ENCODE measurements around the gene NR1H4.
"Not testable (repeated sequence)": the region's sequence is repeated elsewhere in the genome, so short reads cannot be mapped to it uniquely, and the experiment has no call there.

Gene NR1H4

DNA sequence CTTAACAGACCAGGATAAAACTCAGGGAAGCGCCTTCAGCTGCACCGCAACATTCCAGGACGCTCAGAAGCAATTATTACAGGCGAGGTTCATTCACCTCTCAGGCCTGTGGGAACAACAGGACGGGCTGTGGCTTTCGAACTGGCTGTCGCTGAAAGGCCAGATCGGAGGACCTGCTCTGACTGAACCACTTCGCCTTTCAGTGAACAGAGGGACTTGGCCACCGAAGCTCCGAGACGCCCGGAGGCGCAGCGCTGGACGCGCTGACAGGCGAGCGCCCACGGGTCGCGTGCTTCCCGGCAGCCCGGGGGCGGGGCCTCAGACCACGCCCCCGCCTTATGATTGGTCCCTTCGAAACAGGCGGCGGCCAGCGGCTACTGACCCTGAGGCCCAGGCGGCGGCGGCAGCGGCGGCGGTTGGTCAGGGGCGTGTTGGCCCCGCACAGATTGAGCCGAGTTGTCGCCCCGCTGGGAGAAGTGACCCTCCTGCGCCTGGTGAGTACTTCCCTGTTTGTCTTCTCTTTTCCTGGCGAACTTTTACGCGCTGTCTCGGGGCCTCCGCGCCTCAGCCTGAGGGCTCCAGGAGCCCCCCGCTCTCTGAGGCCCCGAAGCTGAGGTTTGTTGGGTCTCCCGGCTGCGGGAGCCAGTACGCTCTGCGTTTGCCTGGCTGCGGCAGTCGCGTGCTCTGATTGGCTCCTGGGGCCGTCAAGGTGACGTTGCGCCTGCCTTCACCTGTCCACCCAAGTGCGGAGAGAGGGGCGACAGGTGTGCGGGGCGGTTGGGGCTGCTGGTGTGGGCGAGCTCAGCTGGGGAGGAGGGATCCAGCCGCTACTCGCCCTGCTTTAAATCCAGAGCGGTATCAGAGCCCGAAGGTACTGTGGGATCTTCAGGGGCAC lies 99.9 kb downstream of the NR1H4 start, which contains the start of gene GAS2L3:
Gene GAS2L3, plus strand, starts transcription at position 393 of the 895 bp plus-strand sequence. CDS start 21,221 bp downstream, outside the sequence.
- DNase-seq = peak; percentile 37 to 47

DNA sequence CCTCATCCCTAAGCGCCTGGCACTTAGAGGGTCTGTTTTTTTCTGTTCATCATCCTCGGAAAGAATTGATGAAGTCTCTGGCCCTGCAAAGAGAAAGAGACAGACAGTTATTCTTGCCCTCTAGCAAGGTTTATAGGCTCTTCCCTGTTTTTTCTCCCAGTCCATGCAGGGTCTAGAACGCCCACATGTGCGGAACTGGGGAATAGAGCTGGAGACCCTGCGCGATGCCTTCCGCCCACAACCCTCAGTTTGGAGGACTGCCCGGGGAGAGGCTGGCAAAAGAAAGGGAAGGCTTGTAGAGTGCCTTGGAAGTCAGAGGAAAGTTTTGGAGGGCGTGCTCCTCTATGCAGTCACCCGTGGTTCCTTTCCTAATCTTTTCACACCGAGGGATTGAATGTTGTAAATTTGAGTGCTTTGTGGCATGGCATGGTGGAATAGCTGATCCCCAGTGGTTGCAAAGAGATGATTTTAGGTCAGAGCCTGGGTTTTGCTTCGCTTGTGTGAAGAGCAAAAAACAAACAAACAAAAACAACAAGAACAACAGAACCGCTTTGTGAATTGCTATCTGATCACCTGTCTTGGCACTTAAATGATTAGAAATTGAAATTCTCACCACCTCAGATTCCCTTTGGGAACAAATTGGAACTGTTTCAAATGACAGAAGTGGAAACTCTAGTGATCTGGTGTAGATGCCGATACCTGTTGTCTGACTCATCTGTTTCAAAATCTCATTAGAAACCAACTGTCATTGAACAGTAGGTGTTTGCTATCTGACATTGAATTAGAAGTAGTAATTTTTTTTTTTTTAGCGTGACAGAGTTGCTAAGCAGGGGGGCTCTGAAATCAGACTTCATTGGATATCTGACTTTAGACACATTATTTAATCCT lies 100.8 kb downstream of the NR1H4 start:
- DNase-seq = no peak

DNA sequence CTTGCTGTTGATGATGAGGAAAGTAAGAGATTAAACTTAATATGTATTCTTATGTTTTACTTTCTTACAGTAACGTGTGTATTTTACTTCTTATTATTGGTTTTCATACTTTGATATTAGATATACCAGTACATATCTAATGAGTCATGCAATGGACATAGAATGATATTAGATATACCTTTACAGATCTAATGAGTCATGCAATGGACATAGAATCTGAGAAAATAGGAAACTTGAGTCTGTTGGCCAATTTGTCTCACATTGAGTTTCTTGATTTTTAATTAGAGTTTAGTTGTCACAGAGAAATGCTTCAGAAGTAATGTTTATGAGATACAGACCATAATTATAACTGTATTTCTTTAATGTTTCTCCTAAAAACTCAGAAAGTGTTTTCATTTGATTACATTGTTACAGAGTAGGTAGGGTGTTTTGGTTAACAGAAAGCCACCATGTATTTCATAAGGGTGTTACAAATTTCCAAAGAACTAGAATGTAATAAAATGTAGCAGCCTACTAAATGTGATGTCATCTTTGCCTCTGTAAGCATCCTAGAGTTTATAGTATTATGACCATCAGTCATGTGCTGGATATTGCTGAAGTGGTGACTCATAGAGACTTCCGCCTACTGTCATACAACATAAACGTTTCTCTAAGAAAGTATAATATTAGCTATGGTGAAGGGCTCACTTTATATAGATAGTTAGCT lies 102.8 kb downstream of the NR1H4 start:
- no peak for DNase-seq

DNA sequence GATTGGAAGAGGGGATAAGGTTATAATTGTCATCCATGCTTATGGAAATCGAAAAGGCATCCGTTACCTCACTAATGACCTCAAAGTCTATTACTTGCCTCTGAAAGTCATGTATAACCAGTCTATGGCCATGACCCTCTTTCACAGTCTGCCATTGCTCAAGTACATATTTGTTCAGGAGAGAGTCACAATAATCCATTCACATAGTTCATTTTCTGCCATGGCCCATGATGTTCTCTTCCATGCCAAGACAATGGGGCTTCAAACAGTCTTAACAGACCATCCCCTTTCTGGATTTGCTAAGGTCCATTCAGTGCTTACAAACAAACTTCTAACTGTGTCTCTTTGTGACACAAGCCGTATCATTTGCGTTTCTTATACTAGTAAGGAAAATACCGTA lies 105.3 kb downstream of the NR1H4 start:
- DNase-seq = no peak

DNA sequence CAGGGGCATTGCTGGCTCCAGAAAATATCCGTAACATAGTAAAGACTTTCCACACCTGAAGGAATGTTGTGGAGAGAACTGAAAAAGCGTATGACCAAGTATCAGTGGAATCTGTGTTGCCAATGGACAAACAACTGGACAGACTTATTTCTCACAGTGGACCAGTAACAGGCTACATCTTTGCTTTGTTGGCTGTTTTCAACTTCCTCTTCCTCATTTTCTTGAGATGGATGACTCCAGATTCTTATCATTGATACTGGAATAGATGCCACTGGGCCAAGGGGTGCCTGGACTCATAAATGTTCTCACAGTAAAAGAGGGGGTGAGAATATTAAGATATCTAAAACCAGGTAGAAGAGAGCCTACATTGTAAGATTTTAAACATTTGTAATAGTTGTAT lies 106.2 kb downstream of the NR1H4 start:
- no peak for DNase-seq

DNA sequence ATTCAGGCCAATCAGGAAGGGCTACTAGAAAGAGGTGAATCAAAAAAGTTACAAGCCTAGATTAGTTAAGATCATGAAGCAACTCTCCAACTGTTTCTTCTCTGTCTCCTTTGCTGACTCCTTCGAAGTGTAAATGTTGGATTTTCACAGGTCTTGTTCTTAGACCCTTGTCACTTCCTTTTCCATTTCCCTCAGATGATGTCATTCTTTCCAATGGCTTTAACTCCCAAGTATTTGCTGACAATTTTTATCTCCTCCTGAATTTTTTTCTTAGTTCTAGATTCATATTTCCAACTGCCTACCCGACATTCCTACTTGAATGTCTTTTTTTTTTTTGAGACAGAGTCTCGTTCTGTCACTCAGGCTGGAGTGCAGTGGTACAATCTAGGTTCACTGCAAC lies 110.6 kb downstream of the NR1H4 start:
- no peak for DNase-seq

DNA sequence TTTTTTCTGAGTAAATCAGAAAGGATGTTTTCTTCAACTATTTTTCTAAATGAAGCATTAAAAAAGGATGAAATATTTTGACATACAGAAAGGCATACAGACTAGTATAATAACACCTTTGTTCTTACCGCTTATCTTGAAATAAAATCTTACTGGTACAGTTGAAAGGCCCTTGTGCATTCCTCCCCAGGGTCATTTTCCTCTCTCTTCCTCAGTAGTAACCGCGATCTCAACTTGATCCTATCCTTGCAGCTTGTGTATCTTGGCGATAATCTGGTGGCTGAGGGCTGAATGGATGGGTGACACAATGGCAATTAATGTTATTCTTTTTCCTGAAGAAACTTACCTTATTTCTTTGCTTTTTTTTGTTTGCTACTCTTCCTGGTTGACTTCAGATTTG lies 118.3 kb downstream of the NR1H4 start:
- no peak for DNase-seq

DNA sequence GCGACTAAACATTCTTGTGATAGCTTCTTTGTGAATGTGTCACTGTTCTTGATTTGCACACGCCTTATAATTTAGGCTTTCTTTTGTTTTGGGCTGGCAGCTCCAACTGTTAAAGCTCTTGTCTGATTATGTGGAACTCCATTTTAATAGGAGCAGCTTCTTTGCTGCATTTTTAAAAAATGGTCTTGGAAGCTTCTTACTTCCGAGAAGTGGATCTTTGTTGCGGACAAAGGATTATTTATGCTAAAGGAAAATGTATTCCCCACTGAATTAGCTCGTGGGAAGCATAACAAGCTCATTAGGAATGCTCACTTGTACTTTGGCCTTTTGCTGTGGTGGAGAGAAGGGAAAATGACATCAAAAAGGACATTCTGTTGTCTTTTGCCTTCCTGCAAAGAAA lies 119.8 kb downstream of the NR1H4 start:
- DNase-seq = no peak

DNA sequence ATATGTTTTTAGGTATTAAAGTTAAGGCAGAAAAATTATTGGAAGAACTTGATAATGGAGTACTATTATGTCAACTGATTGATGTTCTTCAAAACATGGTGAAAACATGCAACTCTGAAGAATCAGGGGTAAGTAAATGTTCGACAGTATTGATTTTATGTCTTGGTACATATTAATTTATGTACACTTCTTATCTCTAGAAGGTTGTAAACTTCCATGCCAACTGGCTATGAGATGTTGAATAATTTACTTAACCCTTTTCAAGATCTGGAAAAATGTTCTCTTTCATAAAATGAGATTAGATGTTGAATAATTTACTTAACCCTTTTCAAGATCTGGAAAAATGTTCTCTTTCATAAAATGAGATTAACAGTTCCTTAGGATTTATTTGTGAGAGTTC lies 128.0 kb downstream of the NR1H4 start:
- no peak for DNase-seq

DNA sequence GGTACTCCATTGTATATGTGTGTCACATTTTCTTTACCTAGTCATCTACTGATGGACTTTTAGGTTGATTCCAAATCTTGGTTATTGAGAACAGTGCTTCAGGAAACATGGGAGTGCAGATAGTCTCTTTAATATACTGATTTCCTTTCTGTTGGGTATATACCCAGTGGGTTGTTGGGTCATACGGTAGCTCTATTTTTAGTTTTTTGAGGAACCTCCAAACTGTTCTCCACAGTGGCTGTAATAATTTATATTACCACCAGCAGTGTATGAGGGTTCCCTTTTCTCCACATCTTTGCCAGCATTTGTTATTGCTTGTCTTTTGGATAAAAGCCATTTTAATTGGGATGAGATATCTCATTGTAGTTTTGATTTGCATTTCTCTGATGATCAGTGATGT lies 129.3 kb downstream of the NR1H4 start:
- not testable (repeated sequence) for DNase-seq

DNA sequence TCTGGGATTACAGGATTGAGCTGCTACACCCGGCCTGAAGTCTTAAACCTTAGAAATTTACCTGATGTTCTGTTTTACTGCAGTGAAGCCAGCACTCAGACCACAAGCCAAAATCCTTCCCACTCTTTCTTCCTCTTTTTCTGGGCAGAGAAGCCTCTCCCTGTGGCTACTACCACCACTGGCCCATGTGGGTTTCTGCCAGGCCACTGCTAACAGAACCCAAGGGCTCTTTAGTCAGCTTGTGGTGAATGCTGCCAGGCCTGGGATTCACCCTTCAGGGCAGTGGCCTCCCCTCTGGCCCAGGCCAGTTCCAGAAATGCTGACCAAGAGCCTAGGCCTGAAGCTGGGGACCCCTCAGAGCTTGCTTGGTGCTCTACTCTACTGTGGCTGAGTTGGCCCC lies 135.1 kb downstream of the NR1H4 start:
- no peak for DNase-seq

DNA sequence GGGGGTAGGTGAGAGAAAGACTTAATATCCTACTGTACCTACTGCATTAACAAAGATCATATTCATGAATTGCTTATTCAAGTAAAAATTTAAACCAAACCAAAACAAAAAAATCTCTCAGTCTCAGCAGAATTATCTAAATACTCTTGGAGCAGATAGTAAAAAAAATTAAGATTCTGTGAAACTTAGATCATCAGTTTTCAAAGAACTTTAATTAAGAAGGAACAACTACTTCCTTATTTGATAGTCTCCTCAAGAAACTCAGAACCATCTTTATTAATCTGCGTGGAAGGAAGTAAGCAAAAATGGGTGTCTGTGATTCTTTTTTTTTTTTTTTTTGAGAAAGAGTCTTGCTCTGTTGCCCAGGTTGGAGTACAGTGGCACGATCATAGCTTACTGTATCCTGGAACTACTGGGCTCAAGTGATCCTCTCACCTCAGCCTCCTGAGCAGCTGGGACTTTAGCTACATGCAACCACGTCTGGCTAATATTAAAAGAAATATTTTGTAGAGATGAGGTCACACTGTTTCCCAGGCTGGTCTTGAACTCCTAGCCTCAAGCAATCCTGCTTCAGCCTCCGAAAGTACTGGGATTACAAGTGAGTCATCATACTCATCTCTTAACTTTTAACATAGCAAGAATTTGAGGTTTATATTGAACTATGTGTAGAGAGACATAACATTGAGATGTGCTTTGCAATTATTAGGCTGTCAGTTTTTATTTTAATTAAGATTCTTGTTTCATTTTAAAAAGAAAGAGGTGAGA lies 137.2 kb downstream of the NR1H4 start:
- DNase-seq = no peak

DNA sequence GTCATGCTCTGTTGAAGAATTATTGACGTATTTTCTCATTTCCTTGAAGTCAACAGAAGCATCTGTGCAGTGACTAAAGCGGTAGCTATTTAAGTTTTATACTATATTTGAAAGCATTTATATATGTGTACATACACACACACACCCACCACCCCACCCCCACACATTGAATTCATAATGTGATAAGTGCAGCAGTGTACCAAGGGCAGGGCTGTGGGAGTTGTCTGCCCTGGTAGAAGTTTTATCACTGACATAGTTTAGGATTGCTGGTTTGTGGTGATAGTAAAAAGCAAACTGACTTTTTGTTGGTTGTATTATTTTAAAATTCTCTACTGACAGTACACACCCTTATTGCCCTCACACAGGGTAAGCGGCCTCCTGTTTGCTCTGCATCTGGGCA lies 138.9 kb downstream of the NR1H4 start:
- no peak for DNase-seq
